ENCODE measurements around the gene SMARCAL1. TPM values are rescaled to one million over a fixed set of nuclear protein-coding genes. Genes with fewer than 3 reads are reported as not detected.

SMARCAL1 gene
- total and polyA plus RNA-seq, 2 of the 13 experiments (the other 11 are each of a cell fraction or from before 2014, with no cell fraction given) = 12.7 to 21.3 TPM

DNA sequence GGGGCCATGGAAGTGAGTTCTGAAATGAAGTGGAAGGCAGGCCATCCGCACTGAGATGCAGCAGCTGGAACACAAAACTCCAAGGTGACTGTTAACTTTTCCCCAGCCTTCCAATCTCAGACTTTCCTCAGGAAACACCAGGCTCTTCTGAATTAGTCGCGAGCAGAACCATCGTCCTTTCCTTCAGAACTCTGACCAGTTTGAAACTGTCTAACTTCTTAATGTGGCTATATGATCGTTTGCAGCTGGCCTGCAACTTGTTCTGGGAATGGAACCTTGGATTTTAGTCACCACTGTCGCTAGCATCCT lies 85.7 kb downstream of the SMARCAL1 start (continued):
- TF ChIP-seq TCF12 (IDR thresholded peaks at IDR 0.05) = no peak
- TF ChIP-seq TCF12 (CRISPR knock-in tag; IDR thresholded peaks at IDR 0.05) = peak; percentile 44; the same call in 1 of the 2 replicates
- TF ChIP-seq, protein P1, sequence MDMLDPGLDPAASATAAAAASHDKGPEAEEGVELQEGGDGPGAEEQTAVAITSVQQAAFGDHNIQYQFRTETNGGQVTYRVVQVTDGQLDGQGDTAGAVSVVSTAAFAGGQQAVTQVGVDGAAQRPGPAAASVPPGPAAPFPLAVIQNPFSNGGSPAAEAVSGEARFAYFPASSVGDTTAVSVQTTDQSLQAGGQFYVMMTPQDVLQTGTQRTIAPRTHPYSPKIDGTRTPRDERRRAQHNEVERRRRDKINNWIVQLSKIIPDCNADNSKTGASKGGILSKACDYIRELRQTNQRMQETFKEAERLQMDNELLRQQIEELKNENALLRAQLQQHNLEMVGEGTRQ (IDR thresholded peaks at IDR 0.05; ENCODE audit: low read depth, low read length) = no peak
- TF ChIP-seq, protein P1 (CRISPR knock-in tag; IDR thresholded peaks at IDR 0.05; ENCODE audit: borderline replicate concordance) = 0 out of 2 replicates have a peak, but pooled peaks have one; percentile 31
- TF ChIP-seq, protein P2, sequence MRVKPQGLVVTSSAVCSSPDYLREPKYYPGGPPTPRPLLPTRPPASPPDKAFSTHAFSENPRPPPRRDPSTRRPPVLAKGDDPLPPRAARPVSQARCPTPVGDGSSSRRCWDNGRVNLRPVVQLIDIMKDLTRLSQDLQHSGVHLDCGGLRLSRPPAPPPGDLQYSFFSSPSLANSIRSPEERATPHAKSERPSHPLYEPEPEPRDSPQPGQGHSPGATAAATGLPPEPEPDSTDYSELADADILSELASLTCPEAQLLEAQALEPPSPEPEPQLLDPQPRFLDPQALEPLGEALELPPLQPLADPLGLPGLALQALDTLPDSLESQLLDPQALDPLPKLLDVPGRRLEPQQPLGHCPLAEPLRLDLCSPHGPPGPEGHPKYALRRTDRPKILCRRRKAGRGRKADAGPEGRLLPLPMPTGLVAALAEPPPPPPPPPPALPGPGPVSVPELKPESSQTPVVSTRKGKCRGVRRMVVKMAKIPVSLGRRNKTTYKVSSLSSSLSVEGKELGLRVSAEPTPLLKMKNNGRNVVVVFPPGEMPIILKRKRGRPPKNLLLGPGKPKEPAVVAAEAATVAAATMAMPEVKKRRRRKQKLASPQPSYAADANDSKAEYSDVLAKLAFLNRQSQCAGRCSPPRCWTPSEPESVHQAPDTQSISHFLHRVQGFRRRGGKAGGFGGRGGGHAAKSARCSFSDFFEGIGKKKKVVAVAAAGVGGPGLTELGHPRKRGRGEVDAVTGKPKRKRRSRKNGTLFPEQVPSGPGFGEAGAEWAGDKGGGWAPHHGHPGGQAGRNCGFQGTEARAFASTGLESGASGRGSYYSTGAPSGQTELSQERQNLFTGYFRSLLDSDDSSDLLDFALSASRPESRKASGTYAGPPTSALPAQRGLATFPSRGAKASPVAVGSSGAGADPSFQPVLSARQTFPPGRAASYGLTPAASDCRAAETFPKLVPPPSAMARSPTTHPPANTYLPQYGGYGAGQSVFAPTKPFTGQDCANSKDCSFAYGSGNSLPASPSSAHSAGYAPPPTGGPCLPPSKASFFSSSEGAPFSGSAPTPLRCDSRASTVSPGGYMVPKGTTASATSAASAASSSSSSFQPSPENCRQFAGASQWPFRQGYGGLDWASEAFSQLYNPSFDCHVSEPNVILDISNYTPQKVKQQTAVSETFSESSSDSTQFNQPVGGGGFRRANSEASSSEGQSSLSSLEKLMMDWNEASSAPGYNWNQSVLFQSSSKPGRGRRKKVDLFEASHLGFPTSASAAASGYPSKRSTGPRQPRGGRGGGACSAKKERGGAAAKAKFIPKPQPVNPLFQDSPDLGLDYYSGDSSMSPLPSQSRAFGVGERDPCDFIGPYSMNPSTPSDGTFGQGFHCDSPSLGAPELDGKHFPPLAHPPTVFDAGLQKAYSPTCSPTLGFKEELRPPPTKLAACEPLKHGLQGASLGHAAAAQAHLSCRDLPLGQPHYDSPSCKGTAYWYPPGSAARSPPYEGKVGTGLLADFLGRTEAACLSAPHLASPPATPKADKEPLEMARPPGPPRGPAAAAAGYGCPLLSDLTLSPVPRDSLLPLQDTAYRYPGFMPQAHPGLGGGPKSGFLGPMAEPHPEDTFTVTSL (CRISPR knock-in tag; IDR thresholded peaks at IDR 0.05; ENCODE audit: borderline replicate concordance) = 0 out of 2 replicates have a peak, but pooled peaks have one; percentile 3
- peak; percentile 22; the same call in 1 of the 2 replicates for TF ChIP-seq ZNF619 (CRISPR knock-in tag; IDR thresholded peaks at IDR 0.05)
- TF ChIP-seq ZNF333 (CRISPR knock-in tag; IDR thresholded peaks at IDR 0.05; ENCODE audit: borderline replicate concordance) = 0 out of 2 replicates have a peak, but pooled peaks have one; percentile 46
- no peak for TF ChIP-seq NCOA1 (CRISPR knock-in tag; IDR thresholded peaks at IDR 0.05)
- TF ChIP-seq RELA (CRISPR knock-in tag; IDR thresholded peaks at IDR 0.05) = no peak
- TF ChIP-seq EED (CRISPR knock-in tag; IDR thresholded peaks at IDR 0.05) = no peak
- TF ChIP-seq, protein P3, sequence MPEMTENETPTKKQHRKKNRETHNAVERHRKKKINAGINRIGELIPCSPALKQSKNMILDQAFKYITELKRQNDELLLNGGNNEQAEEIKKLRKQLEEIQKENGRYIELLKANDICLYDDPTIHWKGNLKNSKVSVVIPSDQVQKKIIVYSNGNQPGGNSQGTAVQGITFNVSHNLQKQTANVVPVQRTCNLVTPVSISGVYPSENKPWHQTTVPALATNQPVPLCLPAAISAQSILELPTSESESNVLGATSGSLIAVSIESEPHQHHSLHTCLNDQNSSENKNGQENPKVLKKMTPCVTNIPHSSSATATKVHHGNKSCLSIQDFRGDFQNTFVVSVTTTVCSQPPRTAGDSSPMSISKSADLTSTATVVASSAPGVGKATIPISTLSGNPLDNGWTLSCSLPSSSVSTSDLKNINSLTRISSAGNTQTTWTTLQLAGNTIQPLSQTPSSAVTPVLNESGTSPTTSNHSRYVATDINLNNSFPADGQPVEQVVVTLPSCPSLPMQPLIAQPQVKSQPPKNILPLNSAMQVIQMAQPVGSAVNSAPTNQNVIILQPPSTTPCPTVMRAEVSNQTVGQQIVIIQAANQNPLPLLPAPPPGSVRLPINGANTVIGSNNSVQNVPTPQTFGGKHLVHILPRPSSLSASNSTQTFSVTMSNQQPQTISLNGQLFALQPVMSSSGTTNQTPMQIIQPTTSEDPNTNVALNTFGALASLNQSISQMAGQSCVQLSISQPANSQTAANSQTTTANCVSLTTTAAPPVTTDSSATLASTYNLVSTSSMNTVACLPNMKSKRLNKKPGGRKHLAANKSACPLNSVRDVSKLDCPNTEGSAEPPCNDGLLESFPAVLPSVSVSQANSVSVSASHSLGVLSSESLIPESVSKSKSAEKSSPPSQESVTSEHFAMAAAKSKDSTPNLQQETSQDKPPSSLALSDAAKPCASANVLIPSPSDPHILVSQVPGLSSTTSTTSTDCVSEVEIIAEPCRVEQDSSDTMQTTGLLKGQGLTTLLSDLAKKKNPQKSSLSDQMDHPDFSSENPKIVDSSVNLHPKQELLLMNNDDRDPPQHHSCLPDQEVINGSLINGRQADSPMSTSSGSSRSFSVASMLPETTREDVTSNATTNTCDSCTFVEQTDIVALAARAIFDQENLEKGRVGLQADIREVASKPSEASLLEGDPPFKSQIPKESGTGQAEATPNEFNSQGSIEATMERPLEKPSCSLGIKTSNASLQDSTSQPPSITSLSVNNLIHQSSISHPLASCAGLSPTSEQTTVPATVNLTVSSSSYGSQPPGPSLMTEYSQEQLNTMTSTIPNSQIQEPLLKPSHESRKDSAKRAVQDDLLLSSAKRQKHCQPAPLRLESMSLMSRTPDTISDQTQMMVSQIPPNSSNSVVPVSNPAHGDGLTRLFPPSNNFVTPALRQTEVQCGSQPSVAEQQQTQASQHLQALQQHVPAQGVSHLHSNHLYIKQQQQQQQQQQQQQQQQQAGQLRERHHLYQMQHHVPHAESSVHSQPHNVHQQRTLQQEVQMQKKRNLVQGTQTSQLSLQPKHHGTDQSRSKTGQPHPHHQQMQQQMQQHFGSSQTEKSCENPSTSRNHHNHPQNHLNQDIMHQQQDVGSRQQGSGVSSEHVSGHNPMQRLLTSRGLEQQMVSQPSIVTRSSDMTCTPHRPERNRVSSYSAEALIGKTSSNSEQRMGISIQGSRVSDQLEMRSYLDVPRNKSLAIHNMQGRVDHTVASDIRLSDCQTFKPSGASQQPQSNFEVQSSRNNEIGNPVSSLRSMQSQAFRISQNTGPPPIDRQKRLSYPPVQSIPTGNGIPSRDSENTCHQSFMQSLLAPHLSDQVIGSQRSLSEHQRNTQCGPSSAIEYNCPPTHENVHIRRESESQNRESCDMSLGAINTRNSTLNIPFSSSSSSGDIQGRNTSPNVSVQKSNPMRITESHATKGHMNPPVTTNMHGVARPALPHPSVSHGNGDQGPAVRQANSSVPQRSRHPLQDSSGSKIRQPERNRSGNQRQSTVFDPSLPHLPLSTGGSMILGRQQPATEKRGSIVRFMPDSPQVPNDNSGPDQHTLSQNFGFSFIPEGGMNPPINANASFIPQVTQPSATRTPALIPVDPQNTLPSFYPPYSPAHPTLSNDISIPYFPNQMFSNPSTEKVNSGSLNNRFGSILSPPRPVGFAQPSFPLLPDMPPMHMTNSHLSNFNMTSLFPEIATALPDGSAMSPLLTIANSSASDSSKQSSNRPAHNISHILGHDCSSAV (CRISPR knock-in tag; IDR thresholded peaks at IDR 0.05; ENCODE audit: borderline replicate concordance) = 0 out of 2 replicates have a peak, but pooled peaks have one; percentile 16
- no peak for TF ChIP-seq NFKB2 (CRISPR knock-in tag; IDR thresholded peaks at IDR 0.05; ENCODE audit: borderline replicate concordance)
- 0 out of 2 replicates have a peak, but pooled peaks have one; percentile 36 for TF ChIP-seq NCOR1 (IDR thresholded peaks at IDR 0.05; ENCODE audit: borderline replicate concordance, low read length)
- no peak for TF ChIP-seq NFKBIZ (CRISPR knock-in tag; IDR thresholded peaks at IDR 0.05)
